OCI-LY7 (cell line): Measurements from ENCODE around the gene UBE3C. TPM values are rescaled to one million over a fixed set of nuclear protein-coding genes. Genes with fewer than 3 reads are reported as not detected.

Source experiments
- BruUV-seq: library from RNA; stranded (reverse); fragments of 400-500 nt; replicated peaks from 2 replicates; lab custom pipeline; 2021; lab: Mats Ljungman, UMichigan
- CTCF ChIA-PET: fragments of 300-600 bp; sonication (Branson Sonifier 250); formaldehyde crosslinking; loops from one replicate; lab custom pipeline; 2022; ENCODE audit warnings: antibody characterized with exemption; ENCODE audit not compliant: unreplicated experiment; lab: Charles Lee
- POLR2A ChIA-PET: fragments of 300-600 bp; sonication (Branson Sonifier 250); formaldehyde crosslinking; loops from one replicate; lab custom pipeline; 2022; ENCODE audit warnings: antibody characterized with exemption; lab: Charles Lee
- DNase-seq: peaks from one replicate; pipeline ENCODE4 v3.0.0-alpha.2; 2015; ENCODE audit warnings: low spot score
- H2AFZ ChIP-seq: fragments of 200-600 bp; sonication (generic), shearing (Covaris generic); 2 replicates; pipeline ENCODE4 v1.6.1; 2014; ENCODE audit warnings: mild to moderate bottlenecking, antibody characterized with exemption, low read length, moderate library complexity
- H3K27ac ChIP-seq: fragments of 200-600 bp; sonication (generic); 2 replicates; pipeline ENCODE4 v1.5.1; 2014; ENCODE audit warnings: mixed run types, low read depth, mild to moderate bottlenecking, moderate library complexity, low read length, inconsistent platforms; ENCODE audit not compliant: poor library complexity, severe bottlenecking
- H3K36me3 ChIP-seq: fragments of 200-600 bp; sonication (generic); 2 replicates; pipeline ENCODE4 v1.6.1; 2014; ENCODE audit warnings: mild to moderate bottlenecking, antibody characterized with exemption, low read length, moderate library complexity, mixed read lengths; ENCODE audit not compliant: insufficient read depth
- H3K4me1 ChIP-seq: fragments of 200-600 bp; sonication (generic); 2 replicates; pipeline ENCODE4 v1.5.1; 2014; ENCODE audit warnings: mild to moderate bottlenecking, low read length; ENCODE audit not compliant: insufficient read depth, poor library complexity, severe bottlenecking
- H3K4me2 ChIP-seq: fragments of 200-600 bp; sonication (generic); 2 replicates; pipeline ENCODE4 v1.6.1; 2014; ENCODE audit warnings: mild to moderate bottlenecking, low read length
- H3K4me3 ChIP-seq: fragments of 200-600 bp; sonication (generic); 2 replicates; pipeline ENCODE4 v1.5.1; 2014; ENCODE audit warnings: mild to moderate bottlenecking, low read depth, low read length; ENCODE audit not compliant: poor library complexity, severe bottlenecking
- H3K79me2 ChIP-seq: fragments of 200-600 bp; sonication (generic); 2 replicates; pipeline ENCODE4 v1.6.1; 2016; ENCODE audit warnings: low read depth, mild to moderate bottlenecking, low read length, moderate library complexity, mixed read lengths; ENCODE audit not compliant: insufficient read depth
- H3K9me2 ChIP-seq: fragments of 200-600 bp; sonication (generic); 2 replicates; pipeline ENCODE4 v1.6.1; 2016; ENCODE audit warnings: mild to moderate bottlenecking, low read length, mixed read lengths; ENCODE audit not compliant: insufficient read depth
- H3K9me3 ChIP-seq: fragments of 200-600 bp; sonication (generic); 2 replicates; pipeline ENCODE4 v1.6.1; 2014; ENCODE audit warnings: mild to moderate bottlenecking, mixed run types, low read length, mixed read lengths
- H4K20me1 ChIP-seq: fragments of 200-600 bp; sonication (generic); 2 replicates; pipeline ENCODE4 v1.6.1; 2014; ENCODE audit warnings: mild to moderate bottlenecking, antibody characterized with exemption, low read length, moderate library complexity, mixed read lengths; ENCODE audit not compliant: insufficient read depth
- EZH2phosphoT487 ChIP-seq: fragments of 200-600 bp; sonication (generic); IDR thresholded peaks from 2 replicates; pipeline ENCODE4 v1.6.1; 2018; ENCODE audit warnings: low read depth, borderline replicate concordance, mild to moderate bottlenecking, mixed run types, antibody characterized with exemption, low read length, moderate library complexity, mixed read lengths
- intact Hi-C: fragments of 100-400 bp; cut with micrococcal nuclease; formaldehyde crosslinking; loops from one replicate; pipeline ENCODE4 v1.10.0; 2022; ENCODE audit not compliant: unreplicated experiment
- total RNA-seq, 2 experiments: library from RNA; depleted of rRNA in 1 of 2; stranded (reverse); fragments of >200 nt in 1 of 2; shearing (Covaris generic) in 1 of 2; gene quantifications; 2 replicates each; pipeline ENCODE4 v1.2.3, GENCODE V29; 2014 to 2022
- TF ChIP-seq, protein P1 (sequence below): fragments of 200-600 bp; sonication (generic); conservative IDR thresholded peaks from 2 replicates; pipeline ENCODE4 v1.5.1; 2014; ENCODE audit warnings: mild to moderate bottlenecking, antibody characterized with exemption, low read length, moderate library complexity, mixed read lengths

Gene UBE3C
- total RNA-seq, 2 experiments from 2014 or later: 60.4 to 66.1 TPM

DNA sequence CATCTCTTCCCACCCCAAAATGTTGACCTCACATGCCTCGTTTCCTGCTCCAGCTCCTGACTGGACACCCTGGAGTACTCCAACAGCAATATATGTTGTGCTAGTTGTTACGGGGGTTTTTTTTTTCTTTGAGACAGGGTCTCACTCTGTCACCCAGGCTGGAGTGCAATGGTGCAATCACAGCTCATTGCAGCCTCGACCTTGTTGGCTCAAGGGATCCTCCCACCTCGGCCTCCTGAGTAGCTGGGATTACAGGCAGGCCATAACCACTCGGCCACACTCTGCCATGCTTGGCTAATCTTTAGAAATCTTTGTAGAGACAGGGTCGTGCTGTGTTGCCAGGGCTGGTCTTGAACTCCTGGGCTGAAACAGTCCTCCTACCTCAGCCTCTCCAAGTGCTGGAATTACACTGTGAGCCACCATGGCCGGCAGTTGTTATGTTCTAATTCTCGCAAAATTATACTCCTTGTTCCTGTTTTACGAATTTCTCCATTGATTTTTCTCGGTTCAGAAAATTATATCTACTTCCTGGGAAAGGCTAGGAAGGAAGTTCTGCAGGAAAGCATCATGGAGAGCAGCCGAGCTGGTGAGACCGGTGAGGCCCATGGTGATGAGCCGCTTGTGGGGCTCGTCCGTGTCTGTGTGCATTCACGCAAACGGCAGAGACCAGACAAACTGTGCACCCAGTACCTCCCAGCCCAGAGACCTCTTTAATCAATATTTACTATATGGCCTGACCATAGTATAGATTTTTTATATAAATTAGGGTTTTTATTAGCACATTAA, 145.7 kb downstream of the UBE3C start:
- Histone ChIP-seq H3K9me2 (no peaks in the 10 kb centered on the region), H3K27ac (no peak overlapping the region), H2AFZ (no peak overlapping the region), H3K9me3 (no peaks in the 10 kb centered on the region), H3K79me2 (no peaks in the 10 kb centered on the region), H3K4me1 (no peaks in the 10 kb centered on the region), H3K36me3 (no peaks in the 10 kb centered on the region), H3K4me2 (no peak overlapping the region), H4K20me1 (no peaks in the 10 kb centered on the region), H3K4me3 (no peak overlapping the region)
- intact Hi-C loops: no loop called here
- TF ChIP-seq, protein P1, sequence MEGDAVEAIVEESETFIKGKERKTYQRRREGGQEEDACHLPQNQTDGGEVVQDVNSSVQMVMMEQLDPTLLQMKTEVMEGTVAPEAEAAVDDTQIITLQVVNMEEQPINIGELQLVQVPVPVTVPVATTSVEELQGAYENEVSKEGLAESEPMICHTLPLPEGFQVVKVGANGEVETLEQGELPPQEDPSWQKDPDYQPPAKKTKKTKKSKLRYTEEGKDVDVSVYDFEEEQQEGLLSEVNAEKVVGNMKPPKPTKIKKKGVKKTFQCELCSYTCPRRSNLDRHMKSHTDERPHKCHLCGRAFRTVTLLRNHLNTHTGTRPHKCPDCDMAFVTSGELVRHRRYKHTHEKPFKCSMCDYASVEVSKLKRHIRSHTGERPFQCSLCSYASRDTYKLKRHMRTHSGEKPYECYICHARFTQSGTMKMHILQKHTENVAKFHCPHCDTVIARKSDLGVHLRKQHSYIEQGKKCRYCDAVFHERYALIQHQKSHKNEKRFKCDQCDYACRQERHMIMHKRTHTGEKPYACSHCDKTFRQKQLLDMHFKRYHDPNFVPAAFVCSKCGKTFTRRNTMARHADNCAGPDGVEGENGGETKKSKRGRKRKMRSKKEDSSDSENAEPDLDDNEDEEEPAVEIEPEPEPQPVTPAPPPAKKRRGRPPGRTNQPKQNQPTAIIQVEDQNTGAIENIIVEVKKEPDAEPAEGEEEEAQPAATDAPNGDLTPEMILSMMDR: no peak
- TF ChIP-seq EZH2phosphoT487: no peak
- ChIA-PET POLR2A (no interaction called here), CTCF (no interaction called here)
- BruUV-seq: no TSS peak
- no peak for DNase-seq

DNA sequence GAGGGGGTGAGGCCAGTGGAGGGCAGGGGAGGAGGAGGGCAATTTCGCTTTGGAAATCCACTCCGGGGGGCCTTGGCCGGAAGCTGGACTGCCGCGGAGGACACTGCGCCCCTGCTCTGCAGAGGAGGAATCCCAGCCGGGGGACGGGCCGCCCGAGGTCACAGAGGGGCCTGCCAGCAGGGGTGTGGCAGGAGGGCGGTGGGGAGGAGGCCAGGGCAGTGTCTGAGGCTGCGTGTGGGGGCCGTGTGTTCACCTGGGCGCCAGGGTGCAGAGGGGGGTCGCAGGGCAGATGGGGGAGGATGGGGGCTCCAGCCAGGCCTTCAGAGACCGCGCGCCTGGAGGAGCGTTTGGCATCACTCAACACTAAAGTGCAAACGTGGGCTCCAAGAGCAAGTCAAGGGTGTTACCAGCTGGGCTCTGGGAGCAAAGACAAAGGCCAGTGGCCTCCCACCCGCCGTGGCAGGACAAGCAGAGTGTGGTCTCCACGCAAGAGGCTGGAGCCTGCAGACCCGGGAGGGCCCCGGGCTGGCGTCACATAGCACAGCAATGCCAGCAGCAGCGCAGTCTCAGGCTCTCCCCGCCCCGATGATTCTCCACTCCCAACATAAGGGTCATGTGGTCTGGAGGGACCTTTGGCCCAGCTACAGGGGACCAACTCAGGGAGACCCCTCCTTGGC, 152.8 kb downstream of the UBE3C start:
- no peak overlapping the region for H2AFZ ChIP-seq
- H3K36me3 ChIP-seq: no peaks in the 10 kb centered on the region
- ChIA-PET CTCF (no interaction called here), POLR2A (no interaction called here)
- no peak overlapping the region for H3K4me2 ChIP-seq
- intact Hi-C loops: no loop called here
- no peak for DNase-seq
- H3K9me2 ChIP-seq: no peaks in the 10 kb centered on the region
- no TSS peak for BruUV-seq
- no peak overlapping the region for H3K4me3 ChIP-seq
- no peaks in the 10 kb centered on the region for H3K4me1 ChIP-seq
- no peak overlapping the region for H3K27ac ChIP-seq
- H3K79me2 ChIP-seq: no peaks in the 10 kb centered on the region
- no peaks in the 10 kb centered on the region for H4K20me1 ChIP-seq
- TF ChIP-seq, protein P1: no peak
- TF ChIP-seq EZH2phosphoT487: no peak
- no peaks in the 10 kb centered on the region for H3K9me3 ChIP-seq

DNA sequence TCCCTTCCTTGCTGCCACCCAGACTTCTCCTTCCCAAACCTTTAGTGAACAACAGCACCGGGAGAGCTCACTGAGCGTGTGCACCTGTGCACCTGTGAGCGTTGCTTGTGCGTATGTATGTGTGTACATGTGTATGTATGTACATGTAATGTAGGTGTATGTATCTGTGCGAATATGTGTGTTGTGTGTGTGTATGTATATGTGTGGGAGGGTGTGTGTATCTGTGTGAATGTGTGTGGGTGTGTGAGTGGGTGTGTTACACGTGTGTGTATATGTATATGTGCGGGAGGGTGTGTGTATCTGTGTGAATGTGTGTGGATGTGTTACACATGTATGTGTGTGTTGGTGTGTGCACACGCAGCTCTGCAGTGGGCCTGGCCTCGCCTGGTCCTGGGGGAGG, 153.5 kb downstream of the UBE3C start:
- H2AFZ ChIP-seq: no peak overlapping the region

More for the DNA sequence above, 153.5 kb downstream of the UBE3C start:
- BruUV-seq: no TSS peak
- no peak overlapping the region for H3K4me2 ChIP-seq
- H3K79me2 ChIP-seq: no peaks in the 10 kb centered on the region
- no peaks in the 10 kb centered on the region for H3K4me1 ChIP-seq
- ChIA-PET POLR2A (no interaction called here), CTCF (no interaction called here)
- no peaks in the 10 kb centered on the region for H3K9me3 ChIP-seq
- H3K9me2 ChIP-seq: no peaks in the 10 kb centered on the region
- no peak overlapping the region for H3K4me3 ChIP-seq
- no peak for DNase-seq
- TF ChIP-seq EZH2phosphoT487: no peak
- TF ChIP-seq, protein P1: no peak
- intact Hi-C loops: no loop called here
- H3K36me3 ChIP-seq: no peaks in the 10 kb centered on the region
- H3K27ac ChIP-seq: no peak overlapping the region
- no peaks in the 10 kb centered on the region for H4K20me1 ChIP-seq
